WERI-Rb-1 (cell line): ENCODE data around the gene ZSCAN31.

Source experiments
- DNase-seq: peaks from one replicate; pipeline ENCODE4 v3.0.0-alpha.2; 2020
- H3K27ac ChIP-seq: fragments of 250-450 bp; sonication (Bioruptor Pico); 2 replicates; pipeline ENCODE4 v1.5.1; 2020; ENCODE audit warnings: mild to moderate bottlenecking, moderate library complexity
- H3K27me3 ChIP-seq: fragments of 250-450 bp; sonication (Bioruptor Pico); 2 replicates; pipeline ENCODE4 v1.5.1; 2021; ENCODE audit warnings: mild to moderate bottlenecking, low read depth, moderate library complexity; ENCODE audit not compliant: insufficient read depth, severe bottlenecking
- H3K36me3 ChIP-seq: fragments of 250-450 bp; sonication (Bioruptor Pico); 2 replicates; pipeline ENCODE4 v1.5.1; 2020; ENCODE audit warnings: mild to moderate bottlenecking, moderate library complexity
- H3K4me3 ChIP-seq: 2 replicates; pipeline ENCODE4 v1.5.1; 2011; ENCODE audit warnings: low read depth, mild to moderate bottlenecking, control low read depth, low read length
- H3K9me3 ChIP-seq: fragments of 250-450 bp; sonication (Bioruptor Pico); 2 replicates; pipeline ENCODE4 v1.5.1; 2021; ENCODE audit warnings: mild to moderate bottlenecking, moderate library complexity; ENCODE audit not compliant: severe bottlenecking
- TF ChIP-seq, protein P1 (sequence below): IDR thresholded peaks from 2 replicates; pipeline ENCODE4 v1.5.1; 2011; ENCODE audit warnings: low read depth, mild to moderate bottlenecking, control low read depth, inconsistent platforms, low read length

Gene ZSCAN31

DNA sequence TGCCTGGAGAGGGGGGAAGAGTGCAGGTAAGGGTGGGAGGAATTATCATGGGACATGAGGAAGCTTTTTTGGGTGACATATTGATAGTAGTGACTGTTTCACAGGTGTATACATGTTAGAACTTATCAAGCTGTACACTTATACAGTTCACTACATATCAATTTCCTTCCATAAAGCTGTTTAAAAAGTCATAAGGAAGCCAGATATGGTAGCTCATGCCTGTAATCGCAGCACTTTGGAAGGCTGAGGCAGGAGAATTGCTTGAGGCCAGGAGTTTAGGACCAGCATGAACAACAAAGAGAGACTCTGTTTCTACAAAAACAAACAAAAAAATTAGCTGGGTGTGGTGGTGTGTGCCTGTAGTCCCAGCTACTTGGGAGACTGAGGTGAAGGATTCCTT is 41.9 kb upstream of the ZSCAN31 start:
- no peaks in the 10 kb centered on the region for H3K27me3 ChIP-seq
- H3K36me3 ChIP-seq = peaks cover 64% of the 10 kb centered on the region
- H3K27ac ChIP-seq = no peak overlapping the region
- TF ChIP-seq, protein P1, sequence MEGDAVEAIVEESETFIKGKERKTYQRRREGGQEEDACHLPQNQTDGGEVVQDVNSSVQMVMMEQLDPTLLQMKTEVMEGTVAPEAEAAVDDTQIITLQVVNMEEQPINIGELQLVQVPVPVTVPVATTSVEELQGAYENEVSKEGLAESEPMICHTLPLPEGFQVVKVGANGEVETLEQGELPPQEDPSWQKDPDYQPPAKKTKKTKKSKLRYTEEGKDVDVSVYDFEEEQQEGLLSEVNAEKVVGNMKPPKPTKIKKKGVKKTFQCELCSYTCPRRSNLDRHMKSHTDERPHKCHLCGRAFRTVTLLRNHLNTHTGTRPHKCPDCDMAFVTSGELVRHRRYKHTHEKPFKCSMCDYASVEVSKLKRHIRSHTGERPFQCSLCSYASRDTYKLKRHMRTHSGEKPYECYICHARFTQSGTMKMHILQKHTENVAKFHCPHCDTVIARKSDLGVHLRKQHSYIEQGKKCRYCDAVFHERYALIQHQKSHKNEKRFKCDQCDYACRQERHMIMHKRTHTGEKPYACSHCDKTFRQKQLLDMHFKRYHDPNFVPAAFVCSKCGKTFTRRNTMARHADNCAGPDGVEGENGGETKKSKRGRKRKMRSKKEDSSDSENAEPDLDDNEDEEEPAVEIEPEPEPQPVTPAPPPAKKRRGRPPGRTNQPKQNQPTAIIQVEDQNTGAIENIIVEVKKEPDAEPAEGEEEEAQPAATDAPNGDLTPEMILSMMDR = no peak
- H3K4me3 ChIP-seq = no peak overlapping the region
- DNase-seq = no peak
- H3K9me3 ChIP-seq = peaks cover 4% of the 10 kb centered on the region

DNA sequence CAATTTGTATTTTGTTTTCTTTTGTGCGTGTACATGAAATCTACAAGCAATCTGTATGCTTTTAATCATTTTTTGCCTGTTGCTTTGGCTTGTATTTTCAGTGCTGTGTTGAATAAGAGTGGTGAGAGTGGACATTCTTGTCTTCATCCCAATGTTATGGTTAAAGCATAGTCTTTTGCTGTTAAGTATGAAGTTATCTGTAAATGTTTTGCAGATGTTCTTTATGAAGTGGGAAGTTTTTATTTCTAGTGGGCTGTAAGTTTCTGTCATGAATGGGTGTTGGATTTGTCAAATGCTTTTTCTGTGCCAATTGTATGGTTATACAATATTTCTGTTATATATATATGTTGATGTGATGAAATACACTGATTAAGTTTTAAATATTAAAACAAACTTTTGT is 38.0 kb upstream of the ZSCAN31 start:
- Histone ChIP-seq H3K4me3 (no peak overlapping the region), H3K27me3 (no peaks in the 10 kb centered on the region), H3K27ac (no peak overlapping the region), H3K36me3 (peaks cover 25% of the 10 kb centered on the region), H3K9me3 (no peaks in the 10 kb centered on the region)
- TF ChIP-seq, protein P1 = no peak
- no peak for DNase-seq

DNA sequence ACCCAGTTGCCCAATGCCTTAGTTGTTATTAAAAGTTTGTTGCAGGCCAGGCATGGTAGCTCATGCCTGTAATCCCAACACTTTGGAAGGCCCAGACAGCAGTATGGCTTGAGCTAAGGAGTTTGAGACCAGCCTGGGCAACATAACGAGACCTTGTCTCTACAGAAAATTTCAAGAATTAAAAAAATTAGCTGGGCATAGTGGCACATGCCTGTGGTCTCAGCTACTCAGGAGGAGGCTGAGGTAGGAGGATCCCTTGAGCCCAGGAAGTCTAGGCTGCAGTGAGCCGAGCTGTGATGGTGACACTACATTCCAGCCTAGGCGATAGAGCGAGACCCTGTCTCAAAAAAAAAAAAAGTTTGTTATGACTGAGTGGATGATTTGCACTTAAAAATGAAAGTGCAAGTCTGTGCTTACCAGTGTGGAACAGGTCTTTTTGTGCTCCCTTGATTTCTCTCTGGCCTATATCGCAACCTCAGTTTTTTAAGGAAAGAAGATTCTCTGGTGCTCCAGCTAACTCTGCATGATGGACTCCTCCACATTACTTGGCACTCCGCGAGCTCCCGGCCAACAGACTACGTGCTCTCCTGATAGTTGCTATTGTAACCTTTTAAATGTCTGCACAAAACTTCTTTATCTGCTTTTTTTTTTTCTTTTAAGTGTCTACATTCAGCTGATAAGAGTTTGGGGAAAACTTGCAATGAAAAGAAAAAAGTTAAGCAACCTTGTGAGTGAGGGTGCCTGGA is 35.9 kb upstream of the ZSCAN31 start:
- H3K27me3 ChIP-seq = no peaks in the 10 kb centered on the region
- H3K36me3 ChIP-seq = peaks cover 7% of the 10 kb centered on the region
- H3K4me3 ChIP-seq = no peak overlapping the region
- TF ChIP-seq, protein P1 = no peak
- no peak for DNase-seq
- H3K27ac ChIP-seq = no peak overlapping the region
- no peaks in the 10 kb centered on the region for H3K9me3 ChIP-seq

DNA sequence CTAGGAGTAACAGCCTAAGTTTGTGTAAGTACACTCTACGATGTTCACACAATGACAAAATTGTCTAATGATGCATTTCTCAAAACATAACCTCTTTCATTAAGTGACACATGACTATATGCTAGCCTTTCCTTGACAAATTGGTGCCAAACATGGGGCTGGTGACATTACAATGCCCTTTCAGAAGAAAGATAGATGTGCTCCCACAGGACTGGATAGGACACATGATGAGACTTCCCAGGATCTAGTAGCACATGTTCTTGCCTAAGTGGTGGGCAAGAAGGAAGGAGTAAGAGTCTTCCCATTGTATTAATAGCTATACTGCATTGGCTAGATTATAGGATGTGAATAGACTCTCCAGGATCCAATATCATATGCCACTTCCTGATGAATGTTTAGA is 35.3 kb upstream of the ZSCAN31 start:
- Histone ChIP-seq H3K36me3 (peaks cover 8% of the 10 kb centered on the region), H3K27ac (no peak overlapping the region), H3K27me3 (no peaks in the 10 kb centered on the region), H3K9me3 (no peaks in the 10 kb centered on the region), H3K4me3 (no peak overlapping the region)
- DNase-seq = no peak
- TF ChIP-seq, protein P1 = no peak

DNA sequence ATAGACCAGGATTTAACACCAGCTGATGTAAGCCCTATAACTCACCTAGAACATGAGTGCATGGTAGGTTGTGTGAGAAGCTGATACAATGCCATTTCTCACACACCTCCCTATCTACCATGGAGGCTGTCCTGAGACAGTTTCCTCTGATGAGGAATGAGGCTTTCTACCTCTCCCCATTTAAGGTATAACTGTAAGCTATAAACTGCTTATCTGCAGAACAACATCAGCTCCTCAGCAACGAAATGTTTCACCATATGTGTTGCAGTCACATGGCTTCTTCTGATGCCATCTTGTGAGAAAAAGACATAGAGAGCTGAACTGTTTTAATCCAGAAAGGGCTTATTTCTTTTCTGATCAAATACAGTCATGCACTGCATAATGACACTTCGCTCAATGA is 34.5 kb upstream of the ZSCAN31 start:
- Histone ChIP-seq H3K9me3 (no peaks in the 10 kb centered on the region), H3K4me3 (no peak overlapping the region), H3K27ac (no peak overlapping the region), H3K27me3 (no peaks in the 10 kb centered on the region), H3K36me3 (peaks cover 13% of the 10 kb centered on the region)
- no peak for DNase-seq
- TF ChIP-seq, protein P1 = no peak

DNA sequence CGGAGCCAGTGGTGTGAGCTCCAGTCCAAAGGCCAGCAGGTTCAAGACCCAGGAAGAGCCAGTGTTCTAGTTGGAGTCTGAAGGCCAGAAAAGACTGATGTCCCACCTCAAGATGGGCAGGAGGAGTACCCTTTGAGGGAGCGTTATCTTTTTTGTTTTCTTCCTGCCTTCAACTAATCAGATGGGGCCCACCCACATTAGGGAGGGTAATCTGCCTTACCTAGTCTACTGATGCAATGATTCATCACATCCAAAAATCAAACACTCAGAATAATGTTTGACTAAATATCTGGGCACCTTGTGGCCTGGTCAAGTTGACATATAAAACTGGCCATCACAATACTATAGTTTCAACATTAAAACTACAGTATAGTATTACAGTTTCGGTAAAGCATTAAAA is 33.5 kb upstream of the ZSCAN31 start:
- no peak overlapping the region for H3K27ac ChIP-seq
- no peaks in the 10 kb centered on the region for H3K27me3 ChIP-seq
- TF ChIP-seq, protein P1 = no peak
- no peak for DNase-seq
- H3K36me3 ChIP-seq = peaks cover 23% of the 10 kb centered on the region
- H3K9me3 ChIP-seq = no peaks in the 10 kb centered on the region
- no peak overlapping the region for H3K4me3 ChIP-seq
